ENCODE measurements around the gene COASY. TPM values are rescaled to one million over a fixed set of nuclear protein-coding genes. Genes with fewer than 3 reads are reported as not detected.
"Not testable (repeated sequence)": the region's sequence is repeated elsewhere in the genome, so short reads cannot be mapped to it uniquely, and the experiment has no call there.

Gene COASY
- total RNA-seq, 1 experiment from 2014 or later = 71.5 TPM

GRCh38 chr17:42607769-42608168, 45.8 kb downstream of the COASY start:
- Histone ChIP-seq H3K27me3 (replicated peaks; ENCODE audit: insufficient read depth, low read depth, low read length, poor library complexity) (no peaks in the 10 kb centered on the region), H3K4me1 (ENCODE audit: insufficient read depth, low read length, poor library complexity, severe bottlenecking) (no peaks in the 10 kb centered on the region), H3K27ac (ENCODE audit: low read depth, low read length, poor library complexity, severe bottlenecking) (no peak overlapping the region), H3K36me3 (ENCODE audit: insufficient read depth, low read length, poor library complexity, severe bottlenecking) (no peaks in the 10 kb centered on the region), H3K9me3 (ENCODE audit: low read depth, low read length, poor library complexity, severe bottlenecking) (no peaks in the 10 kb centered on the region), H3K4me3 (ENCODE audit: low read depth, low read length, poor library complexity, severe bottlenecking) (peak overlapping the region; percentile 82)
- CTCF ChIA-PET = no interaction called here
- intact Hi-C loops (cut with micrococcal nuclease; ENCODE audit: unreplicated experiment) = loop anchor here (2.0 kb wide), 1 partner anchor 69 kb away; the partner anchor contains the start of gene PLEKHH3
- POLR2A ChIA-PET (ENCODE audit: low non-redundant PET) = no interaction called here
- TF ChIP-seq EZH2 (IDR thresholded peaks at IDR 0.05; ENCODE audit: borderline replicate concordance, low read depth, low read length, poor library complexity, severe bottlenecking) = no peak
- no peak for TF ChIP-seq CTCF (conservative IDR thresholded peaks at IDR 0.05; ENCODE audit: low read depth, low read length)
- no TSS peak for BruUV-seq (replicated peaks)
- DNase-seq (ENCODE audit: low spot score) = no peak

GRCh38 chr17:42608305-42609181, 46.6 kb downstream of the COASY start:
- H3K4me3 ChIP-seq (ENCODE audit: low read depth, low read length, poor library complexity, severe bottlenecking) = peak overlapping the region; percentile 82
- ChIA-PET POLR2A (ENCODE audit: low non-redundant PET) (no interaction called here), CTCF (no interaction called here)
- H3K27me3 ChIP-seq (replicated peaks; ENCODE audit: insufficient read depth, low read depth, low read length, poor library complexity) = no peaks in the 10 kb centered on the region
- no peaks in the 10 kb centered on the region for H3K36me3 ChIP-seq (ENCODE audit: insufficient read depth, low read length, poor library complexity, severe bottlenecking)
- H3K27ac ChIP-seq (ENCODE audit: low read depth, low read length, poor library complexity, severe bottlenecking) = peak overlapping the region; percentile 84
- intact Hi-C loops (cut with micrococcal nuclease; ENCODE audit: unreplicated experiment) = loop anchor here (2.0 kb wide), 1 partner anchor 68 kb away; the partner anchor contains the start of gene PLEKHH3
- BruUV-seq (replicated peaks) = no TSS peak
- no peaks in the 10 kb centered on the region for H3K9me3 ChIP-seq (ENCODE audit: low read depth, low read length, poor library complexity, severe bottlenecking)
- DNase-seq (ENCODE audit: low spot score) = no peak
- no peaks in the 10 kb centered on the region for H3K4me1 ChIP-seq (ENCODE audit: insufficient read depth, low read length, poor library complexity, severe bottlenecking)
- no peak for TF ChIP-seq EZH2 (IDR thresholded peaks at IDR 0.05; ENCODE audit: borderline replicate concordance, low read depth, low read length, poor library complexity, severe bottlenecking)
- no peak for TF ChIP-seq CTCF (conservative IDR thresholded peaks at IDR 0.05; ENCODE audit: low read depth, low read length)

GRCh38 chr17:42609182-42609813, 47.4 kb downstream of the COASY start, which contains the start of the genes RETREG3 and TUBG1:
TSS of gene RETREG3 (minus strand) at chr17:42609374. CDS start at chr17:42609324, 50 bp downstream.
TSS of gene TUBG1 (plus strand) at chr17:42609683. CDS start at chr17:42609738, 55 bp downstream.
- H3K4me1 ChIP-seq (ENCODE audit: insufficient read depth, low read length, poor library complexity, severe bottlenecking) = no peaks in the 10 kb centered on the region
- intact Hi-C loops (cut with micrococcal nuclease; ENCODE audit: unreplicated experiment) = loop anchor here (2.0 kb wide), 1 partner anchor 68 kb away; the partner anchor contains the start of gene PLEKHH3
- TF ChIP-seq CTCF (conservative IDR thresholded peaks at IDR 0.05; ENCODE audit: low read depth, low read length) (no peak), EZH2 (IDR thresholded peaks at IDR 0.05; ENCODE audit: borderline replicate concordance, low read depth, low read length, poor library complexity, severe bottlenecking) (no peak)
- H3K9me3 ChIP-seq (ENCODE audit: low read depth, low read length, poor library complexity, severe bottlenecking) = no peaks in the 10 kb centered on the region
- H3K36me3 ChIP-seq (ENCODE audit: insufficient read depth, low read length, poor library complexity, severe bottlenecking) = no peaks in the 10 kb centered on the region
- ChIA-PET CTCF (interaction anchor here (0.5 kb wide), 1 partner anchor 394 kb away, joined by 5 read pairs; no protein-coding TSS in a partner anchor), POLR2A (ENCODE audit: low non-redundant PET) (no interaction called here)
- H3K4me3 ChIP-seq (ENCODE audit: low read depth, low read length, poor library complexity, severe bottlenecking) = peak within 1 kb of the TSS; percentile 82
- H3K27ac ChIP-seq (ENCODE audit: low read depth, low read length, poor library complexity, severe bottlenecking) = peak within 1 kb of the TSS; percentile 84
- H3K27me3 ChIP-seq (replicated peaks; ENCODE audit: insufficient read depth, low read depth, low read length, poor library complexity) = no peaks in the 10 kb centered on the region
- BruUV-seq (replicated peaks) = no TSS peak
- peak; percentile 96 for DNase-seq (ENCODE audit: low spot score)

- intact Hi-C loops (cut with micrococcal nuclease; ENCODE audit: unreplicated experiment) = loop anchor here (2.0 kb wide), 1 partner anchor 67 kb away; the partner anchor contains the start of gene PLEKHH3
Observed at GRCh38 chr17:42609814-42610801, 48.2 kb downstream of the COASY start.

More at GRCh38 chr17:42609814-42610801, 48.2 kb downstream of the COASY start:
- BruUV-seq (replicated peaks); DNase-seq (ENCODE audit: low spot score); H3K4me1 ChIP-seq (ENCODE audit: insufficient read depth, low read length, poor library complexity, severe bottlenecking); H3K9me3 ChIP-seq (ENCODE audit: low read depth, low read length, poor library complexity, severe bottlenecking); POLR2A ChIA-PET (ENCODE audit: low non-redundant PET); H3K27me3 ChIP-seq (replicated peaks; ENCODE audit: insufficient read depth, low read depth, low read length, poor library complexity); H3K36me3 ChIP-seq (ENCODE audit: insufficient read depth, low read length, poor library complexity, severe bottlenecking): not testable (repeated sequence)
- Histone ChIP-seq H3K27ac (ENCODE audit: low read depth, low read length, poor library complexity, severe bottlenecking) (peak overlapping the region; percentile 84), H3K4me3 (ENCODE audit: low read depth, low read length, poor library complexity, severe bottlenecking) (peak overlapping the region; percentile 82)
- CTCF ChIA-PET = interaction anchor here (0.5 kb wide), 1 partner anchor 393 kb away, joined by 5 read pairs; no protein-coding TSS in a partner anchor
